GM12801 (cell line): ENCODE data around the gene SMIM13.

ENCODE experiments used
- CTCF ChIP-seq: IDR thresholded peaks from one replicate; pipeline ENCODE4 v1.5.1; 2011; ENCODE audit warnings: control low read depth; ENCODE audit not compliant: insufficient read length; ENCODE audit errors: extremely low read depth

Gene SMIM13

GRCh38 chr6:11067348-11067747 lies 26.3 kb upstream of the SMIM13 start:
- TF ChIP-seq CTCF = no peak

GRCh38 chr6:11069760-11070159 lies 23.9 kb upstream of the SMIM13 start:
- no peak for TF ChIP-seq CTCF

GRCh38 chr6:11072101-11072500 lies 21.5 kb upstream of the SMIM13 start:
- no peak for TF ChIP-seq CTCF

- TF ChIP-seq CTCF = no peak
Measured at GRCh38 chr6:11076540-11076939, 17.1 kb upstream of the SMIM13 start.

- TF ChIP-seq CTCF = no peak
Measured at GRCh38 chr6:11078266-11078665, 15.4 kb upstream of the SMIM13 start.

- no peak for TF ChIP-seq CTCF
Measured at GRCh38 chr6:11080296-11080695, 13.3 kb upstream of the SMIM13 start.

GRCh38 chr6:11083491-11083890 lies 10.1 kb upstream of the SMIM13 start:
- no peak for TF ChIP-seq CTCF

- no peak for TF ChIP-seq CTCF
Measured at GRCh38 chr6:11083956-11084355, 9.7 kb upstream of the SMIM13 start.
